Subcutaneous abdominal adipose tissue (tissue), 5 donors: ENCODE data around the gene RAB33A.

Experiments used
- H3K27ac ChIP-seq: one replicate; pipeline ENCODE4 v1.7.0; 2013; ENCODE audit warnings: low read depth, mild to moderate bottlenecking, inconsistent platforms, low read length, moderate library complexity
- H3K27me3 ChIP-seq, 5 donors: one replicate each; pipeline ENCODE4 v1.7.0; 2013; ENCODE audit warnings: low read length in 5 of 5, inconsistent platforms in 1 of 5; ENCODE audit not compliant: control insufficient read depth in 5 of 5, insufficient read depth in 4 of 5
- H3K36me3 ChIP-seq, 5 donors: one replicate each; pipeline ENCODE4 v1.7.0; 2013; ENCODE audit warnings: low read length in 5 of 5; ENCODE audit not compliant: control insufficient read depth in 5 of 5, insufficient read depth in 5 of 5
- H3K4me1 ChIP-seq, 5 donors: one replicate each; pipeline ENCODE4 v1.7.0; 2013; ENCODE audit warnings: low read length in 5 of 5, mild to moderate bottlenecking in 3 of 5, moderate library complexity in 1 of 5; ENCODE audit not compliant: control insufficient read depth in 5 of 5, insufficient read depth in 5 of 5
- H3K4me3 ChIP-seq, 5 donors: one replicate each; pipeline ENCODE4 v1.7.0; 2013; ENCODE audit warnings: low read length in 5 of 5, low read depth in 1 of 5
- H3K9ac ChIP-seq, 5 donors: one replicate each; pipeline ENCODE4 v1.7.0; 2013; ENCODE audit warnings: low read length in 5 of 5, mild to moderate bottlenecking in 4 of 5, moderate library complexity in 3 of 5
- H3K9me3 ChIP-seq, 5 donors: one replicate each; pipeline ENCODE4 v1.7.0; 2013; ENCODE audit warnings: low read length in 5 of 5; ENCODE audit not compliant: control insufficient read depth in 5 of 5
- donor health status: healthy.
- donor health status: healthy.
- donor health status: healthy.
- donor health status: healthy.
- donor health status: healthy.

RAB33A gene

GRCh38 chrX:130171446-130172126 lies at the start of gene RAB33A:
RAB33A (plus strand) TSS chrX:130171962; CDS start chrX:130172063, 101 bp downstream.
- Histone ChIP-seq H3K27me3 (peaks cover 6 to 19% (median 14%) of the 10 kb centered on the region in 5 donors), H3K27ac (no peak within 1 kb of the TSS), H3K4me3 (peak within 1 kb of the TSS in 4 of 5 donors; percentile 48 to 70 (median 59)), H3K9me3 (no peaks in the 10 kb centered on the region), H3K4me1 (peaks cover 2 to 31% (median 26%) of the 10 kb centered on the region in 5 donors), H3K9ac (no peak within 1 kb of the TSS), H3K36me3 (no peaks in the 10 kb centered on the region)

GRCh38 chrX:130124577-130124976 lies 47.2 kb upstream of the RAB33A start:
- H3K9me3 ChIP-seq = no peaks in the 10 kb centered on the region
- peaks cover 3 to 31% (median 27%) of the 10 kb centered on the region in 5 donors for H3K4me1 ChIP-seq
- no peak overlapping the region for H3K9ac ChIP-seq
- H3K27ac ChIP-seq = peak overlapping the region; percentile 85
- peaks cover 0 to 7% (median 5%) of the 10 kb centered on the region in 5 donors for H3K27me3 ChIP-seq
- peaks cover 0 to 19% (median 14%) of the 10 kb centered on the region in 5 donors for H3K36me3 ChIP-seq
- H3K4me3 ChIP-seq = no peak overlapping the region

- Histone ChIP-seq H3K27me3 (peaks cover 0 to 7% (median 5%) of the 10 kb centered on the region in 5 donors), H3K9ac (peak overlapping the region in 2 of 5 donors; percentile 3 to 35), H3K36me3 (peaks cover 0 to 26% (median 17%) of the 10 kb centered on the region in 5 donors), H3K27ac (peak overlapping the region; percentile 85), H3K4me1 (peaks cover 3 to 25% (median 22%) of the 10 kb centered on the region in 5 donors), H3K9me3 (no peaks in the 10 kb centered on the region), H3K4me3 (no peak overlapping the region)
These were observed 46.5 kb upstream of the RAB33A start for GRCh38 chrX:130125091-130125874.

- H3K36me3 ChIP-seq = peaks cover 8 to 53% (median 31%) of the 10 kb centered on the region in 5 donors
These were observed 40.8 kb upstream of the RAB33A start for GRCh38 chrX:130130990-130131389.

GRCh38 chrX:130136496-130136895 lies 35.3 kb upstream of the RAB33A start:
- H3K27me3 ChIP-seq = peaks cover 0 to 6% (median 0%) of the 10 kb centered on the region in 5 donors
- no peak overlapping the region for H3K27ac ChIP-seq
- peaks cover 9 to 37% (median 22%) of the 10 kb centered on the region in 5 donors for H3K36me3 ChIP-seq
- no peak overlapping the region for H3K4me3 ChIP-seq
- no peak overlapping the region for H3K9ac ChIP-seq
- H3K9me3 ChIP-seq = no peaks in the 10 kb centered on the region
- H3K4me1 ChIP-seq = peaks cover 0 to 19% (median 4%) of the 10 kb centered on the region in 5 donors

More at GRCh38 chrX:130130990-130131389, 40.8 kb upstream of the RAB33A start:
- Histone ChIP-seq H3K9ac (no peak overlapping the region), H3K27me3 (no peaks in the 10 kb centered on the region), H3K4me1 (peaks cover 0 to 7% (median 5%) of the 10 kb centered on the region in 5 donors), H3K27ac (no peak overlapping the region), H3K9me3 (no peaks in the 10 kb centered on the region), H3K4me3 (no peak overlapping the region)

- Histone ChIP-seq H3K9ac (no peak overlapping the region), H3K4me1 (peaks cover 0 to 19% (median 4%) of the 10 kb centered on the region in 5 donors), H3K9me3 (no peaks in the 10 kb centered on the region), H3K4me3 (no peak overlapping the region), H3K36me3 (peaks cover 8 to 35% (median 22%) of the 10 kb centered on the region in 5 donors), H3K27ac (no peak overlapping the region), H3K27me3 (peaks cover 0 to 6% (median 0%) of the 10 kb centered on the region in 5 donors)
These were observed 34.8 kb upstream of the RAB33A start for GRCh38 chrX:130136961-130137360.

GRCh38 chrX:130139474-130140201 lies 32.1 kb upstream of the RAB33A start:
- H3K36me3 ChIP-seq = peaks cover 11 to 46% (median 20%) of the 10 kb centered on the region in 5 donors
- H3K9ac ChIP-seq = no peak overlapping the region
- H3K27ac ChIP-seq = no peak overlapping the region
- H3K4me3 ChIP-seq = no peak overlapping the region
- peaks cover 0 to 19% (median 4%) of the 10 kb centered on the region in 5 donors for H3K4me1 ChIP-seq
- H3K9me3 ChIP-seq = no peaks in the 10 kb centered on the region
- H3K27me3 ChIP-seq = peaks cover 0 to 6% (median 0%) of the 10 kb centered on the region in 5 donors

- H3K9me3 ChIP-seq = no peaks in the 10 kb centered on the region
- H3K9ac ChIP-seq = no peak overlapping the region
- peaks cover 0 to 5% (median 0%) of the 10 kb centered on the region in 5 donors for H3K27me3 ChIP-seq
- peaks cover 20 to 56% (median 28%) of the 10 kb centered on the region in 5 donors for H3K36me3 ChIP-seq
- H3K4me1 ChIP-seq = peaks cover 0 to 4% (median 0%) of the 10 kb centered on the region in 5 donors
- H3K27ac ChIP-seq = no peak overlapping the region
- H3K4me3 ChIP-seq = no peak overlapping the region
These were observed 27.3 kb upstream of the RAB33A start for GRCh38 chrX:130144509-130144908.

- H3K27ac ChIP-seq = no peak overlapping the region
- peaks cover 15 to 51% (median 28%) of the 10 kb centered on the region in 5 donors for H3K36me3 ChIP-seq
- H3K9me3 ChIP-seq = no peaks in the 10 kb centered on the region
- no peak overlapping the region for H3K9ac ChIP-seq
- no peak overlapping the region for H3K4me3 ChIP-seq
- H3K4me1 ChIP-seq = no peaks in the 10 kb centered on the region
- H3K27me3 ChIP-seq = peaks cover 0 to 5% (median 0%) of the 10 kb centered on the region in 5 donors
These were observed 26.6 kb upstream of the RAB33A start for GRCh38 chrX:130145123-130145522.
